ENCODE results near the gene PRSS22.

DNA sequence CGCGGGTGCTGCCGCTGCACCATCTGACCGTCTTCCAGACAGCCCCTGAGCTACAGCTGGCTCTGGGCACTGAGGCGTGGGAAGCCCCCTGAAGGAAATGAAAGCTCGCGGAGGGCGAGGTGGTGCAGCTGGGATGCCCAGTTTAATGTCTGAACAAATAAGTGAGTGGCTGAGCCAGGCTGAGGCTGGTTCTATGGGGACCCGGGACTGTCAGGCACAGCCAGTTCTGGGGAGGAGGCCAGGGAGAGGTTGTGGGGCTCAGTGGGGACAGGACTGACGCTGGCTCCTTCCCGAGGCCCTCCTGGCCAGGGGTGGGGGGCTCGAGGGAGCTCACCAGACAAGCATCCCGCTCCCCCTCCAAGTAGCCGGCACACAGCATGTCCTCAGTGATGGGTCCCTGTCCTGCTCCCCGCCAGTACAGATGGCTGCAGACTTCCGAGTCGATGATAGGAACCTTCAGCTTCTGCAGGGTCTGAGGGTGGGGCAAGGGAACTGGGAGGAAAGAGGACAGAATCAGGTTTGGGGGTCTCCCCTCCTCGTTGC, 4.4 kb downstream of the PRSS22 start:
- TF ChIP-seq, protein P1, sequence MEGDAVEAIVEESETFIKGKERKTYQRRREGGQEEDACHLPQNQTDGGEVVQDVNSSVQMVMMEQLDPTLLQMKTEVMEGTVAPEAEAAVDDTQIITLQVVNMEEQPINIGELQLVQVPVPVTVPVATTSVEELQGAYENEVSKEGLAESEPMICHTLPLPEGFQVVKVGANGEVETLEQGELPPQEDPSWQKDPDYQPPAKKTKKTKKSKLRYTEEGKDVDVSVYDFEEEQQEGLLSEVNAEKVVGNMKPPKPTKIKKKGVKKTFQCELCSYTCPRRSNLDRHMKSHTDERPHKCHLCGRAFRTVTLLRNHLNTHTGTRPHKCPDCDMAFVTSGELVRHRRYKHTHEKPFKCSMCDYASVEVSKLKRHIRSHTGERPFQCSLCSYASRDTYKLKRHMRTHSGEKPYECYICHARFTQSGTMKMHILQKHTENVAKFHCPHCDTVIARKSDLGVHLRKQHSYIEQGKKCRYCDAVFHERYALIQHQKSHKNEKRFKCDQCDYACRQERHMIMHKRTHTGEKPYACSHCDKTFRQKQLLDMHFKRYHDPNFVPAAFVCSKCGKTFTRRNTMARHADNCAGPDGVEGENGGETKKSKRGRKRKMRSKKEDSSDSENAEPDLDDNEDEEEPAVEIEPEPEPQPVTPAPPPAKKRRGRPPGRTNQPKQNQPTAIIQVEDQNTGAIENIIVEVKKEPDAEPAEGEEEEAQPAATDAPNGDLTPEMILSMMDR (IDR thresholded peaks at IDR 0.05; ENCODE audit: borderline replicate concordance, extremely low read depth, low read length, poor library complexity, severe bottlenecking): no peak
- TF ChIP-seq EZH2 (IDR thresholded peaks at IDR 0.05; ENCODE audit: borderline replicate concordance, low read depth, low read length, severe bottlenecking): no peak

Measured in DND-41 (cell line).